ACC112 (cell line): Measurements from ENCODE around the gene HCFC1.

Experiments used
- H2AFZ ChIP-seq: fragments of 200-600 bp; sonication (generic); one replicate; pipeline ENCODE4 v1.6.0; 2017; ENCODE audit warnings: antibody characterized with exemption, low read length; ENCODE audit not compliant: unreplicated experiment
- H3K27ac ChIP-seq: fragments of 200-600 bp; sonication (generic); 2 replicates; pipeline ENCODE4 v1.5.1; 2014; ENCODE audit warnings: low read depth, mild to moderate bottlenecking, antibody characterized with exemption, low read length, moderate library complexity
- H3K27me3 ChIP-seq: fragments of 200-600 bp; sonication (generic); 2 replicates; pipeline ENCODE4 v1.6.1; 2014; ENCODE audit warnings: mild to moderate bottlenecking, antibody characterized with exemption, low read length, moderate library complexity, mixed read lengths; ENCODE audit not compliant: insufficient read depth
- H3K36me3 ChIP-seq: fragments of 200-600 bp; sonication (generic); 2 replicates; pipeline ENCODE4 v1.6.1; 2016; ENCODE audit warnings: mild to moderate bottlenecking, antibody characterized with exemption, low read length, moderate library complexity, mixed read lengths; ENCODE audit not compliant: insufficient read depth
- H3K4me1 ChIP-seq: fragments of 200-600 bp; sonication (generic); one replicate; pipeline ENCODE4 v1.6.1; 2016; ENCODE audit warnings: low read length, mixed read lengths; ENCODE audit not compliant: insufficient read depth, unreplicated experiment, control insufficient read depth
- H3K4me3 ChIP-seq: fragments of 200-600 bp; sonication (generic); 2 replicates; pipeline ENCODE4 v1.5.1; 2014; ENCODE audit warnings: mild to moderate bottlenecking, low read depth, low read length
- H3K79me2 ChIP-seq: fragments of 200-600 bp; sonication (generic); one replicate; pipeline ENCODE4 v1.6.0; 2016; ENCODE audit warnings: low read length; ENCODE audit not compliant: control insufficient read depth, unreplicated experiment, insufficient read depth

The HCFC1 gene

GRCh38 chrX:153927922-153928760, 43.5 kb downstream of the HCFC1 start:
- H2AFZ ChIP-seq: no peak overlapping the region
- peaks cover 12% of the 10 kb centered on the region for H3K4me1 ChIP-seq
- no peaks in the 10 kb centered on the region for H3K27me3 ChIP-seq

GRCh38 chrX:153927672-153927921, 44.0 kb downstream of the HCFC1 start:
- peak overlapping the region; percentile 84 for H3K27ac ChIP-seq
- H3K79me2 ChIP-seq: no peaks in the 10 kb centered on the region
- H3K4me3 ChIP-seq: peak overlapping the region; percentile 84
- peaks cover 9% of the 10 kb centered on the region for H3K4me1 ChIP-seq
- no peak overlapping the region for H2AFZ ChIP-seq
- H3K36me3 ChIP-seq: no peaks in the 10 kb centered on the region
- no peaks in the 10 kb centered on the region for H3K27me3 ChIP-seq

More at GRCh38 chrX:153927922-153928760, 43.5 kb downstream of the HCFC1 start:
- peak overlapping the region; percentile 84 for H3K4me3 ChIP-seq
- H3K27ac ChIP-seq: peak overlapping the region; percentile 84
- no peaks in the 10 kb centered on the region for H3K36me3 ChIP-seq
- peaks cover 5% of the 10 kb centered on the region for H3K79me2 ChIP-seq

- Histone ChIP-seq H3K79me2 (no peaks in the 10 kb centered on the region), H3K27me3 (no peaks in the 10 kb centered on the region), H3K36me3 (no peaks in the 10 kb centered on the region), H3K4me1 (peaks cover 9% of the 10 kb centered on the region), H3K4me3 (peak overlapping the region; percentile 84), H2AFZ (no peak overlapping the region), H3K27ac (peak overlapping the region; percentile 84)
Measured at GRCh38 chrX:153926858-153927671, 44.6 kb downstream of the HCFC1 start.

GRCh38 chrX:153926552-153926857, 45.1 kb downstream of the HCFC1 start:
- Histone ChIP-seq H3K4me3 (peak overlapping the region; percentile 84; the same call in 1 of the 2 replicates), H3K27ac (no peak overlapping the region)

GRCh38 chrX:153925739-153926551, 45.7 kb downstream of the HCFC1 start, which contains the start of gene ARHGAP4:
Gene ARHGAP4 (minus strand): TSS chrX:153926264. CDS start chrX:153926202, 62 bp downstream.
- no peaks in the 10 kb centered on the region for H3K36me3 ChIP-seq
- H3K79me2 ChIP-seq: no peaks in the 10 kb centered on the region
- peaks cover 9% of the 10 kb centered on the region for H3K4me1 ChIP-seq
- H2AFZ ChIP-seq: no peak within 1 kb of the TSS
- peak within 1 kb of the TSS; percentile 84 for H3K4me3 ChIP-seq
- no peak within 1 kb of the TSS; the same call in 1 of the 2 replicates for H3K27ac ChIP-seq
- no peaks in the 10 kb centered on the region for H3K27me3 ChIP-seq

More at GRCh38 chrX:153926552-153926857, 45.1 kb downstream of the HCFC1 start:
- Histone ChIP-seq H3K27me3 (no peaks in the 10 kb centered on the region), H3K79me2 (no peaks in the 10 kb centered on the region), H2AFZ (no peak overlapping the region), H3K36me3 (no peaks in the 10 kb centered on the region), H3K4me1 (peaks cover 9% of the 10 kb centered on the region)

GRCh38 chrX:153925387-153925738, 46.3 kb downstream of the HCFC1 start:
- no peak overlapping the region for H3K4me3 ChIP-seq
- H3K27ac ChIP-seq: no peak overlapping the region
- no peaks in the 10 kb centered on the region for H3K79me2 ChIP-seq
- H3K4me1 ChIP-seq: peaks cover 9% of the 10 kb centered on the region
- H3K27me3 ChIP-seq: no peaks in the 10 kb centered on the region
- no peaks in the 10 kb centered on the region for H3K36me3 ChIP-seq
- no peak overlapping the region for H2AFZ ChIP-seq

- no peaks in the 10 kb centered on the region for H3K79me2 ChIP-seq
- H2AFZ ChIP-seq: no peak overlapping the region
- H3K4me1 ChIP-seq: peaks cover 9% of the 10 kb centered on the region
- H3K36me3 ChIP-seq: no peaks in the 10 kb centered on the region
- H3K27ac ChIP-seq: no peak overlapping the region
- no peak overlapping the region for H3K4me3 ChIP-seq
- no peaks in the 10 kb centered on the region for H3K27me3 ChIP-seq
Measured at GRCh38 chrX:153924149-153924861, 47.3 kb downstream of the HCFC1 start.

GRCh38 chrX:153922932-153923857, 48.4 kb downstream of the HCFC1 start:
- Histone ChIP-seq H3K36me3 (no peaks in the 10 kb centered on the region), H3K4me1 (peaks cover 9% of the 10 kb centered on the region), H3K27me3 (no peaks in the 10 kb centered on the region), H3K27ac (no peak overlapping the region), H2AFZ (no peak overlapping the region), H3K79me2 (no peaks in the 10 kb centered on the region), H3K4me3 (no peak overlapping the region)

- no peaks in the 10 kb centered on the region for H3K79me2 ChIP-seq
- H3K27ac ChIP-seq: no peak overlapping the region
- peaks cover 4% of the 10 kb centered on the region for H3K4me1 ChIP-seq
- H3K27me3 ChIP-seq: no peaks in the 10 kb centered on the region
- H2AFZ ChIP-seq: no peak overlapping the region
- no peak overlapping the region for H3K4me3 ChIP-seq
- no peaks in the 10 kb centered on the region for H3K36me3 ChIP-seq
Measured at GRCh38 chrX:153921511-153922446, 49.8 kb downstream of the HCFC1 start.
